Smooth muscle cell (in vitro differentiated cells): ENCODE data around the gene CACNA2D3. TPM values are rescaled to one million over a fixed set of nuclear protein-coding genes. Genes with fewer than 3 reads are reported as not detected.

Experiments used
- DNase-seq: peaks from one replicate; lab custom pipeline; 2025; ENCODE audit not compliant: unreplicated experiment; lab: John Stamatoyannopoulos, UW
- H2AFZ ChIP-seq: fragments of 200-600 bp; sonication (generic); 2 replicates; pipeline ENCODE4 v1.6.0; 2016; ENCODE audit warnings: antibody characterized with exemption, low read depth, mild to moderate bottlenecking
- H3F3A ChIP-seq: fragments of 200-600 bp; sonication (generic); 2 replicates; pipeline ENCODE4 v1.6.0; 2017; ENCODE audit warnings: antibody characterized with exemption, low read depth
- H3K27ac ChIP-seq: fragments of 200-600 bp; sonication (generic); 2 replicates; pipeline ENCODE4 v1.5.1; 2016; ENCODE audit warnings: low read depth, mild to moderate bottlenecking
- H3K27me3 ChIP-seq: fragments of 200-600 bp; sonication (generic); 2 replicates; pipeline ENCODE4 v1.6.1; 2016; ENCODE audit warnings: low read depth, mild to moderate bottlenecking
- H3K36me3 ChIP-seq: fragments of 200-600 bp; sonication (generic); 2 replicates; pipeline ENCODE4 v1.5.1; 2016; ENCODE audit warnings: low read depth
- H3K4me1 ChIP-seq: fragments of 200-600 bp; sonication (generic); 2 replicates; pipeline ENCODE4 v1.5.1; 2016; ENCODE audit warnings: low read depth
- H3K4me2 ChIP-seq: fragments of 200-600 bp; sonication (generic); 2 replicates; pipeline ENCODE4 v1.6.0; 2016; ENCODE audit warnings: mild to moderate bottlenecking
- H3K4me3 ChIP-seq: fragments of 200-600 bp; sonication (generic); 2 replicates; pipeline ENCODE4 v1.5.1; 2016; ENCODE audit warnings: mild to moderate bottlenecking
- H3K79me2 ChIP-seq: fragments of 200-600 bp; sonication (generic); 2 replicates; pipeline ENCODE4 v1.6.0; 2016; ENCODE audit warnings: low read depth, mild to moderate bottlenecking
- H3K9ac ChIP-seq: fragments of 200-600 bp; sonication (generic); 2 replicates; pipeline ENCODE4 v1.6.0; 2016; ENCODE audit warnings: low read depth
- H3K9me3 ChIP-seq: fragments of 200-600 bp; sonication (generic); replicated peaks from 2 replicates; pipeline ENCODE4 v1.5.1; 2016; ENCODE audit warnings: low read depth
- H4K20me1 ChIP-seq: fragments of 200-600 bp; sonication (generic); 2 replicates; pipeline ENCODE4 v1.6.0; 2016; ENCODE audit warnings: low read depth
- CTCF ChIP-seq: fragments of 200-600 bp; sonication (generic); IDR thresholded peaks from 2 replicates; pipeline ENCODE4 v1.5.1; 2017; ENCODE audit warnings: borderline replicate concordance, mild to moderate bottlenecking, antibody characterized with exemption; ENCODE audit not compliant: insufficient read depth, poor library complexity, severe bottlenecking
- WGBS: methylation state at CpG from one replicate; pipeline ENCODE4 v1.1.7; 2016; ENCODE audit warnings: low lambda C conversion rate; 5-methylcytosine and 5-hydroxymethylcytosine counted together
- polyA plus RNA-seq: library from polyadenylated mRNA; unstranded; fragments of >200 nt; fragmentation: Nextera tagmentation; extraction: Ambion mirVana; gene quantifications from 2 replicates; pipeline ENCODE4 v1.2.1, GENCODE V29; 2016
- total RNA-seq: library from RNA; depleted of rRNA; stranded (reverse); fragments of >200 nt; gene quantifications from 2 replicates; pipeline ENCODE4 v1.2.3, GENCODE V29; 2014

The CACNA2D3 gene
- total and polyA plus RNA-seq, 2 experiments from 2014 or later: 0.15 to 0.90 TPM

- no peak for DNase-seq
- Histone ChIP-seq H3K4me1 (no peaks in the 10 kb centered on the region), H3K9me3 (no peaks in the 10 kb centered on the region), H3K4me2 (no peak overlapping the region), H3K27ac (no peak overlapping the region), H4K20me1 (no peaks in the 10 kb centered on the region), H3K79me2 (no peaks in the 10 kb centered on the region), H3K4me3 (no peak overlapping the region), H3K36me3 (no peaks in the 10 kb centered on the region), H3F3A (no peaks in the 10 kb centered on the region), H3K9ac (no peak overlapping the region), H2AFZ (no peak overlapping the region), H3K27me3 (peaks cover 12% of the 10 kb centered on the region)
- peak; percentile 24 for TF ChIP-seq CTCF
- 63% methylated on average over 5 of the region's 5 CpGs for WGBS
Observed at GRCh38 chr3:54538346-54538745, 416.0 kb downstream of the CACNA2D3 start.

DNA sequence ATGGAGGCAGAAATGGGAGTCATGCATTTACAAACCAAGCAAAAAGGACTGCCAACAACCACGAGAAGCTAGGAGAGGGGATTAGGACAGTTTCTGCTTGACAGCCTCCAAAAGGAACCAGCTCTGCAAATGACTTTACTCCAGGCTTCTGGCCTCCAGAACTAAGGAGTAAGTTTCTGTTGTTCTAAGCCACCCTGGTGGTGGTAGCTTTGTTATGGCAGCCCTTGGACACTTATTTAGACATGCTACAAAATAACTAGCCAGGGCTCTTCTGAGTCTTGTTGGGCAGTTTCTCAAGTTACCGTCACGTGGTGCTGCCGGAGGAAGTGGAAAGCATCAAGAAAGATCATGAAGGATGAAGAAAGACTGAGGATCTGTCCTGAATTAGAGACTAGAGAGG is 419.0 kb downstream of the CACNA2D3 start:
- Histone ChIP-seq H3K79me2 (no peaks in the 10 kb centered on the region), H3K27me3 (peaks cover 4% of the 10 kb centered on the region), H3K4me2 (no peak overlapping the region), H4K20me1 (no peaks in the 10 kb centered on the region), H3K36me3 (no peaks in the 10 kb centered on the region), H3K4me1 (no peaks in the 10 kb centered on the region), H3K9ac (no peak overlapping the region), H3K4me3 (no peak overlapping the region), H3K27ac (no peak overlapping the region), H2AFZ (no peak overlapping the region), H3K9me3 (no peaks in the 10 kb centered on the region), H3F3A (no peaks in the 10 kb centered on the region)
- 91% methylated on average over 4 of the region's 4 CpGs for WGBS
- DNase-seq: no peak
- TF ChIP-seq CTCF: no peak

- no peaks in the 10 kb centered on the region for H3K27me3 ChIP-seq
- no peak overlapping the region for H2AFZ ChIP-seq
- no peak for DNase-seq
- no peak overlapping the region for H3K4me3 ChIP-seq
- H4K20me1 ChIP-seq: no peaks in the 10 kb centered on the region
- TF ChIP-seq CTCF: no peak
- WGBS: 47% methylated on average over 3 of the region's 3 CpGs
- H3K4me1 ChIP-seq: no peaks in the 10 kb centered on the region
- no peaks in the 10 kb centered on the region for H3F3A ChIP-seq
- H3K79me2 ChIP-seq: no peaks in the 10 kb centered on the region
- H3K4me2 ChIP-seq: no peak overlapping the region
- no peak overlapping the region for H3K27ac ChIP-seq
- H3K9ac ChIP-seq: no peak overlapping the region
- H3K9me3 ChIP-seq: no peaks in the 10 kb centered on the region
- H3K36me3 ChIP-seq: no peaks in the 10 kb centered on the region
Observed at GRCh38 chr3:54543446-54543845, 421.1 kb downstream of the CACNA2D3 start.

DNA sequence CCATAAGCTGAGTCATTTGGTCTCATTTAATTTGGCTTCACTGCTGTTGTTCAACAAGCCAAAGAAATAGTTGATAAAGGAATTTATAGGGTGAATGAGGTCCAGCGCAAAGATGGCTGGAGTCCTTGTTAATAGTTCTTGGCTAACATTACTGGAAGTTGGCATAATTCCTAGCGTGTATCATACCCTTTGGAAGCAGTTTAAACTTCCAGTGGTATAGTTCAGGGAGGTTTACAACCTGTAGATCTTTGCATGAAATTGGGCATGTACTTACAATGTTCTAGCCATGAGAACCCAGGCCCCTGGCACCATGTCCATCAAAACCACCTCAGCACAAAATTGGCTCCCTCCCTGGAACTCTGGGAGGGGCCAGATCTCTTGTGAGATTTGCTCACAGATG is 424.7 kb downstream of the CACNA2D3 start:
- no peak overlapping the region for H2AFZ ChIP-seq
- H3K27ac ChIP-seq: no peak overlapping the region
- no peak overlapping the region for H3K4me2 ChIP-seq
- no peak overlapping the region for H3K4me3 ChIP-seq
- no peaks in the 10 kb centered on the region for H3K4me1 ChIP-seq
- H4K20me1 ChIP-seq: no peaks in the 10 kb centered on the region
- H3K36me3 ChIP-seq: no peaks in the 10 kb centered on the region
- no peaks in the 10 kb centered on the region for H3F3A ChIP-seq
- no peak overlapping the region for H3K9ac ChIP-seq
- WGBS: 89% methylated on average over 2 of the region's 2 CpGs
- no peaks in the 10 kb centered on the region for H3K79me2 ChIP-seq
- H3K9me3 ChIP-seq: no peaks in the 10 kb centered on the region
- DNase-seq: no peak
- H3K27me3 ChIP-seq: no peaks in the 10 kb centered on the region
- no peak for TF ChIP-seq CTCF
